NCI-H2107 treated with DMSO at 0.1 percent for 48 hours (cell line): ENCODE measurements around the gene ZNF506.
"Not testable (repeated sequence)": the region's sequence is repeated elsewhere in the genome, so short reads cannot be mapped to it uniquely, and the experiment has no call there.

Experiments used
- DNase-seq: peaks from one replicate; lab custom pipeline; 2025; ENCODE audit not compliant: unreplicated experiment; lab: John Stamatoyannopoulos, UW

ZNF506 gene

DNA sequence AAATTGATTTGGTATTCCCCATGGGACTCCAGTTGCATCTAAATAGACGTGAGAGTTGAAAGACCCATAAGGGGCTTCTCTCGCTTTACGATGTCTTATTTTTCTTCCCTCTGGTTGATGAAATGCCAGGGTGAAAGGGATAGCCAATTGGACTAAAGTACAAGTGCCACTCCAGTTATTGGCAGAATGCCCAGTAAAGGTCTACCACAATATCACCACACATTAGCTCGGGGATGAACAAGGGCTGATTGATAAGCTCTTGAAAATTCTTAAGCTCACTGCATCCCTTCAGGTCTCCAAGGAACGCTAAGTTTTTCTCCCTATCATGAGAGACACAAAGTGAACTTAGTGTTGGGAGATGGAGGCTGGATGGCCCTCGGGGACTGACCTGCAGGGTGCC, 39.8 kb downstream of the ZNF506 start:
- peak; percentile 65 for DNase-seq

GRCh38 chr19:19778666-19779065, 42.9 kb downstream of the ZNF506 start:
- no peak for DNase-seq

GRCh38 chr19:19777692-19778091, 43.9 kb downstream of the ZNF506 start:
- no peak for DNase-seq

- DNase-seq = peak; percentile 82
Measured at GRCh38 chr19:19776206-19777008, 45.1 kb downstream of the ZNF506 start.

DNA sequence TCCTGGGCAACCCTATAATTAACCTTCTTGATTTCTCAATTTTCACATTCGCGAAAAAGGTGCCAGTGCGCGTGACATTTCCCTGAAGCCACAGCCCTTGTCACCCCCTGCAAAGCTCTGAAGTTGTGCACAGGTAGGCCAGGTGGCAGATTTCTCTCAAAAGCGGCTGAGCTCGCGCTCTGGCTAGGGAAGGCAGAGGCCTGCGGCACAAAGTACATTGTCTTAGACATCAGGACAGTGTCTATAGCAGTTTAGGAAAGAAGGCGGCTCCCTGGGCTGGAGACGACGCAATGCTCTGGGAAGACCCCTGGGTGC, 45.7 kb downstream of the ZNF506 start:
- DNase-seq = no peak

DNA sequence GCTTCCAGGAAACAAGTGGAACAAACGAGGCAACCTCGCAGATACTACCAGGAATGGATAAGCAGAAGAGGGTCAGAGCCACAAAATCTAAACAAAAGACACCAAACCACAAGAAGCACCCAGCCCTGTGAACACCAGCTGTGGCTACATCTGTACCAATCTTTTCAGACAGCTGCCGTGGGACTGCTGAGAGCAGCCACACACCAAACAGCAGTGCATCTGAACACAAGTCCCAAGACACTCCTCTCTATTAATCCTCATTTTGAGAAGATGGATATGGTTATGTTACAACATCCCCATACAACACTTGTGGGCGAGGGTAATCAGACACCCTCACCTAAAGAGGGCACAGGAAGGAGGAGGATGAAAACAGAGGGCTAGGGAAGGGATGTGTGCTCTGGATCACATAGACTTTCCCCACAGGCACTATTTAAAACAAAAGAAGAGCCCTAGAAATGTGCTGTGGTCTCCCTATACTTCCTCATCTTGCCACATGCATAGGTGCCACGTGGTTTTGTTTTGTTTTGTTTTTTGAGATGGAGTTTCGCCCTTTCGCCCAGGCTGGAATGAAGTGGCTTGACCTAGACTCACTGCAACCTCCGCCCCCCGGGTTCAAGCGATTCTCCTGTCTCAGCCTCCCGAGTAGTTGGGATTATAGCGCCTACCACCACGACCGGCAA, 47.1 kb downstream of the ZNF506 start:
- no peak for DNase-seq

- DNase-seq = not testable (repeated sequence)
Measured at GRCh38 chr19:19771963-19772362, 49.6 kb downstream of the ZNF506 start.

DNA sequence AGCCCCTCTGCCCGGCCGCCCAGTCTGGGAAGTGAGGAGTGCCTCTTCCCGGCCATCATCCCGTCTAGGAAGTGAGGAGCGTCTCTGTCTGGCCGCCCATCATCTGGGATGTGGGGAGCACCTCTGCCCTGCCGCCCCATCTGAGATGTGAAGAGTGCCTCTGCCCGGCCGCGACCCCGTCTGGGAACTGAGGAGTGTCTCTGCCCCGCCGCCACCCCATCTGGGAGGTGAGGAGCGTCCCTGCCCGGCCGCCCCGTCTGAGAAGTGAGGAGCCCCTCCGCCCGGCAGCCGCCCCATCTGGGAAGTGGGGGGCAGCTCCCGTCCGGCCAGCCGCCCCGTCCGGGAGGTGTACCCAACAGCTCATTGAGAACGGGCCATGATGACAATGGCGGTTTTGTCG, 51.6 kb downstream of the ZNF506 start:
- DNase-seq = not testable (repeated sequence)

GRCh38 chr19:19758164-19758563, 63.4 kb downstream of the ZNF506 start:
- DNase-seq = no peak

GRCh38 chr19:19752760-19753403, 68.7 kb downstream of the ZNF506 start:
- DNase-seq = no peak

DNA sequence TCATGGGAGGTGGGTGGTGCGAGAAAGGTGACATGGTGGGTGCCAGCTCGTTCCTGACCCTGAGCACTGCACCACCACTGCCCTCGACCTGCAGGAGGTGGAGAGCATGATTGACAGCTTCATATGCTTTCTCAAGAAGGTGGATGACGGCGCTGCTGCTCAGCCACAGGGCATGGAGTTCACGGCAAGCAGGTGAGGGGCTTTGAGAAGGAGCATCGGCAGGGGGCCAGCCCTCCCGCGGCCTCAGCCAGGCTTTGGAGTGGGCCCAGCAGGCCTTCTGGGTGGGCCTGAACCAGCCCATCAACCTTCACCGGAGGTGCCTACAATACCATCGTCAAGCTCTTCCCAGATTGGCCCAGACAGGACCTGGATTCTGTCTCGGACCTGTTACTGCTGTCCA, 69.7 kb downstream of the ZNF506 start:
- no peak for DNase-seq

DNA sequence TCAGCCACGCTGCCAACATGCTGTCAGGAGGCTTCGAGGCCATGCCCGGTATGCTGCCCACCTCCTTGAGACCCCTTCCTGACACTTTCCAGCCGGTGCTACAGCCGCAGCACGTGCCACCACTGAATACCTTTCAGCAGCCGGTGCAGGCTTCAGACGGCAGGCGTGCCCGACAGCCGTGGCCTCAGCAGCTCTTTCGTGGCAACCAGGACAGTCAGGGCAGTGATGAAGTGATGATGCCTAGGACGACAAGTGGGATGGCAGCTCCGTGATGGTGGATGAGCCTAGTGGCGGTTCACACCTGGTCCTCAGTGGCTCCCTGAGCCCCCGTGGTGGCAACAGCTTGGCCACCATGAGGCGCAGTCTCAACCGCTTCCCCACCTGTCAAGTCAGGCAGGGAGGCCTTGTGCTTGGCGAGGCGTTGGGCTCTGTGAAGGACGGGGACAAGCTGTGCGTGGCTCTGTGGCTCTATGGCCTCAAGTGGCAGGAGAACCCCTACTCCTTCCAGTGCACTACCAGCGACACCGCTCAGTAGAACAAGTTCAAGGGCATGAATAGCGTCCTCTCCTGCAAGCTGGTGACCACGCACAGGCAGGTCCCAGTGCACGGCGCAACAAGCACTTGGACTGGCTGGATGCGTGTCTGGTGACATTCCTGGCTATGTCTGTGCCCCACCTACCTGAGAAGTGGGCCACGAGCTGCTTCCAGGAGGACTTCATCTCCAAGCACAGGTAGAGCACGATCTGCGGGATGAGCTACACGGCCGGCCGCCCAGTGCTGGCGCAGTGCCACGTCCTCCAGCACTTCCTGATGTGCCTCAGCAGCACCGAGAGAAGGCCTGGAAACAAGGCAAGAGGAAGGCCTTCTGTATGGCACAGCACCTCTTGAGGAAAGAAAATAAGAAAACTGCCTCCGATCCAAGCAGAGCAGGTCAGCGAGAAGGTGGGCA, 70.4 kb downstream of the ZNF506 start:
- no peak for DNase-seq

DNA sequence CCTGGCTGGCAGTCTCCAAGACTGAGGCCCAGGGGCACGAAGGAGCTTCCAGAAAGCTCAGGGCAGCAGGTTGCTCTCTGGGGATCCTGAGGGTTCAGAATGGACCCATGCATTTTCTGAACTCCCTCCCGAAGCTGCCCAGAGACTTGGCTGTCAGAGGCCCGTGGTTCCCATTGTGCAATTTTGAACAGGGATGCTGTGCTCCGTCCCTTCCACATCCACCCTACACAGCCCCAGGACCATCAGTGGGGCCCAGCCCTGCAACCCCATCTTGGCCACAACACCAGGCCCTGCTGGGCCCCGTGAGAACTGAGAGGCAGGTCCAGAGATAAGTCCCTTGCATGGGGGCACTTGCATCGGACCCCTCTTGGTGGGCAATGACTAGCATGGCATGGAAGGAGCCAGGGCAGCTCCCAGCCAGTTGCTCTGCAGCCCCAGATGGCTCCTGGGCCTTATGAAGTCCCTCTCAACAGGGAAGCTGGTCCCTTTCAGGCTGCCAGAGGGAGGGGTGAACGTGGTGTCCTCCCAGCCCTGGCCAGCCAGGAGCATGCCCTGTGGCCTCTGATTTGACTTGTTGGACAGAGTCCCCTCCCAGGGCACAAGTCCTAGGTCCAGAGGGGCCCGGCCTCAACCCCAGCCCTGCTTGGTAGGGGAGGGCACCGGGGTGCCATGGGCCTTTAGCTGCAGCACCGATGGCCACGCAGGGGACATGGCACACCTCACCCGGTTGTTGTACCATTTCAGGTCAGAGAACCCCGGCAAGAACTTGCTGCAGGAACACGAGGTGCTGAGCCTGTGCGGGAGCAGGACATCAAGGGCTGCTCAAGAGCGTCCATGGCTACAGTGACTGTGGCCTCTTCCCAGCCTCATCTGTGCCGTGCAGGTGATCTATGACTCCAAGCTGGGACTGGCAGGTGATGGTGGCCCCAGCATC, 71.4 kb downstream of the ZNF506 start:
- DNase-seq = no peak

- no peak for DNase-seq
Measured at GRCh38 chr19:19749117-19749907, 72.2 kb downstream of the ZNF506 start.

DNA sequence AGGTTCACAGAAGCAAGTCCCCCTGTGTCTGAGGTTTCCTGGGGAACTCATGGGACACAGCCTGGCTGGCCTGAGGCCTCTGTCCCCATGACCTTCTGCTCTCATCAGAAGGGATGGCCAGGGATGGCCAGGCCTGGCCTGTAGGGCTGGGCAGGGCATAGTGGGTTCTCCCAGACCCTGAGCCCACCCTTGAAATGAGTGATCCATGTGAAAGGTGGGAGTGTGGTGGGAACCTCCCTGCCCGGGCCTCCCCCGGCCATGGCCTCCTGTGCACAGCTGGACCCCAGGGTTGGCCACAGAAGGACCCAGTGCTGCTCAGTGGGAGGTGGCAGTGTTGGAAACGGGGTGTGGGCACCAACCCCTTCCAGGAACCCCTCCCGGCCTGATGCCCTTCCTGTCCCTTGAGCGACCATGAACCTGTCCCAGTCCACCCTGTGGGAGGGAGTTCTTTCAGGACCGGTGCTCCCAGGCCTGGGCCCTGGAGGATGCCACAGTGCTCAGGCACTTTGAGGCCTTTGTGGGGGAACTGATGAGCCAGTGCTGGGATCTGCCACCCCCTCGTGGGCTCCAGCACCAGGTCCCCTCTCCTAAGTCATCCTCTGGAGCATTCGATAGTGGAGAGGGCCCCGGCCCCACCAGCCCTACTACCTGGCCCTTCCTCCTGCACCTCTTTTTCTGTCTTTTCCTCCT, 73.2 kb downstream of the ZNF506 start:
- no peak for DNase-seq

DNA sequence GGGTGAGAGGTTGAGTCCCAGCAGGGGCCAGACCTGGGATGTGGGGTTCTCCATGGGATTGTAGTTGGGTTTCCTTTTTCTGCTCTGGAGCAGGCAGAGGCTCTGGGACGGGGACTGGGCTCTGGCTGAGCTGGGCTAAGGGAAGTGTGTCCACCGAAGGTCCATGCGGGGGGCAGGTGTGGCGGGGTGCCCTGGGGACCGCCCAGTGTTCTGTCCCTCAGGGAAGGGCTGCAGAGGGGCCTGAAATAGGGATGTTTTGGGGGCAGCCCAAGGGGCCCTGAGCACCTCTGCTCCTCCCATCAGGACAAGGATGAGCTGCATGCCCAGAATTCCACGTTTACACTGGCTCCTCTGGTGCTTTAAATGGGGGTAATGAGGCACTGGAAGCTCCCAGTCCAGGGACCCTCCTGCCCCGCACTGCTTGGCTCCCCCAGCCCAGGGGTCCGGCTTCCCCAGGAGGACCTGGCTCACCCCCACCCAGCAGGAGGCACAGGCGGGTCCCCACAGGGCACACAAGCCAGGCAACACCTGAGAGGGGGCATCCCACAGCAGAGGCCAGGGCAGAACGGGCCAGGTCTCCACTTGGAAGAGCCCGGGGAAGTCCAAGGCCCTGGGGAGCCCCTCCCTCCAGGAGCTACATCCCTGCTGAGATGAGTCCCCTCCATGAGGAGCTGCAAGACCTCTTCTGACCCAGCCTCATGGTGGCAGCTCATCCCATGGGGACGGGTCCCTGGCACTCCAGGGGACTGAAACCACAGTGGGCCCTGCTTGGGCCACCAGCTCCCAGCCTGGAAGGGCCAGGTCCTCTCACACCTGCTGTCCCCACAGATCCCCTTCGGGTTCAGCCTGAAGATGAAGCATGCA, 74.0 kb downstream of the ZNF506 start:
- DNase-seq = no peak

- DNase-seq = no peak
Measured at GRCh38 chr19:19746286-19747213, 75.0 kb downstream of the ZNF506 start.
